ENCODE data around the gene ZNF710.

ZNF710 gene

DNA sequence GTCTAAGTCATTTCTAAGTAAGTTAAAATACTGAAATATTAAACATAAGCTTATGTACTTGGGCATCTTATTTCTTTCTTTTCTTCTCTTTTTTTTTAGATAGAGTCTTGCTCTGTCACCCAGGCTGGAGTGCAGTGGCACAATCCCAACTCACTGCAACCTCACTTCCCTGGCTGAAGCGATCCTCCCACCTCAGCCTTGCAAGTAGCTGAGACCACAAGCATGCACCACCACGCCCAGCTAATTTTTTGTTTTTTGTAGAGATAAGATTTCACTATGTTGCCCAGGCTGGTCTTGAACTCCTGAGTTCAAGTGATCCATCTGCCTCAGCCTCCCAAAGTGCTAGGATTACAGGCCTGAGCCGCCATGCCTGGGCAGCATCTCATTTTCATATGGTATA is 16.0 kb upstream of the ZNF710 start:
- H3K36me3 ChIP-seq (ENCODE audit: control insufficient read depth, insufficient read depth, low read length): no peaks in the 10 kb centered on the region
- H3K27me3 ChIP-seq (ENCODE audit: control insufficient read depth, insufficient read depth, low read length): no peaks in the 10 kb centered on the region
- no peak overlapping the region for H3K4me2 ChIP-seq (ENCODE audit: low read length)
- no peaks in the 10 kb centered on the region for H3K9me3 ChIP-seq (ENCODE audit: control insufficient read depth, low read length)
- H2AFZ ChIP-seq: no peak overlapping the region
- H3K79me2 ChIP-seq: no peaks in the 10 kb centered on the region
- H3K9ac ChIP-seq: no peak overlapping the region
- no peaks in the 10 kb centered on the region for H3K4me1 ChIP-seq
- TF ChIP-seq, protein P1, sequence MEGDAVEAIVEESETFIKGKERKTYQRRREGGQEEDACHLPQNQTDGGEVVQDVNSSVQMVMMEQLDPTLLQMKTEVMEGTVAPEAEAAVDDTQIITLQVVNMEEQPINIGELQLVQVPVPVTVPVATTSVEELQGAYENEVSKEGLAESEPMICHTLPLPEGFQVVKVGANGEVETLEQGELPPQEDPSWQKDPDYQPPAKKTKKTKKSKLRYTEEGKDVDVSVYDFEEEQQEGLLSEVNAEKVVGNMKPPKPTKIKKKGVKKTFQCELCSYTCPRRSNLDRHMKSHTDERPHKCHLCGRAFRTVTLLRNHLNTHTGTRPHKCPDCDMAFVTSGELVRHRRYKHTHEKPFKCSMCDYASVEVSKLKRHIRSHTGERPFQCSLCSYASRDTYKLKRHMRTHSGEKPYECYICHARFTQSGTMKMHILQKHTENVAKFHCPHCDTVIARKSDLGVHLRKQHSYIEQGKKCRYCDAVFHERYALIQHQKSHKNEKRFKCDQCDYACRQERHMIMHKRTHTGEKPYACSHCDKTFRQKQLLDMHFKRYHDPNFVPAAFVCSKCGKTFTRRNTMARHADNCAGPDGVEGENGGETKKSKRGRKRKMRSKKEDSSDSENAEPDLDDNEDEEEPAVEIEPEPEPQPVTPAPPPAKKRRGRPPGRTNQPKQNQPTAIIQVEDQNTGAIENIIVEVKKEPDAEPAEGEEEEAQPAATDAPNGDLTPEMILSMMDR (IDR thresholded peaks at IDR 0.05): no peak
- H3K27ac ChIP-seq: no peak overlapping the region
- no peak overlapping the region for H3K4me3 ChIP-seq (ENCODE audit: low read depth, low read length)

DNA sequence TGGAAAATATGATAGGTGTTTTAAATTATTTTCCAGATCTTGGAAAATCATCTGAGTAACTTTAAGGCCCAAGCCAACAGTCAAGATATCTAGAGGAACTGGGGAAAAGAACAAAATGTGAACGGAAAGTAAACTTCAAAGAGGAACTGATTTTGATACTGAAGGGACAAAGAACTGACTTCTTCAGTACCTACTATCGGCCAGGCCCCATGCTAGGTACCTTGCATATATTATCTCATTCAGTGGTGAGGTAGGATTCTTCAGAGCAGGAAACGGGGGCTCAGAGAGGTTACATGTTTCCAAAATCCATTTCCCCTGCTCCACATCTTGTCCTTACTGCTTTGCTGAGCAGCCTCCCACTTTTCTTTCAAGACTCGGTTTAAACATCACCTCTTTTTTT is 9.8 kb upstream of the ZNF710 start:
- TF ChIP-seq, protein P1 (IDR thresholded peaks at IDR 0.05): no peak
- Histone ChIP-seq H3K27ac (no peak overlapping the region), H2AFZ (no peak overlapping the region), H3K9ac (no peak overlapping the region), H3K27me3 (ENCODE audit: control insufficient read depth, insufficient read depth, low read length) (no peaks in the 10 kb centered on the region), H3K9me3 (ENCODE audit: control insufficient read depth, low read length) (no peaks in the 10 kb centered on the region), H3K79me2 (no peaks in the 10 kb centered on the region), H3K36me3 (ENCODE audit: control insufficient read depth, insufficient read depth, low read length) (no peaks in the 10 kb centered on the region), H3K4me3 (ENCODE audit: low read depth, low read length) (no peak overlapping the region), H3K4me1 (no peaks in the 10 kb centered on the region), H3K4me2 (ENCODE audit: low read length) (no peak overlapping the region)

DNA sequence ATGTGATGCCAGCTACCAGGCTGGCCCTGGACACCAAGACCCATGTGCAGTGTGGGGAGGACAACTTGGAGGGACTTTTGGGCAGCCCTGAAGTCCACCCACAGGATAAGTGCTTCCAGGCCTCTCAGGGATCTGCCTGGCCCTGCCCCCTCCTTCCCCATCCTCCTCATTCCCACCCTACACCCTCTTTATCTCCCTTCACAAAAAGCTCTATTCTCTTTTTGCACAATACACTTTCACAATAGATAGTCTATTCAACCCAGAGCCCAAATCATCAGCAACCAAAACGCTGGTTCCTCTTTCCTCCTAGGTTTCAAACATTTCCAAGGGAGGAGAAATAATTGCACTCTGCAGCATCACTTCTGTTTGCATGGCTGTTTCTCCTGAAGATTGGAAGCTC is 7.8 kb upstream of the ZNF710 start:
- no peaks in the 10 kb centered on the region for H3K4me1 ChIP-seq
- no peaks in the 10 kb centered on the region for H3K36me3 ChIP-seq (ENCODE audit: control insufficient read depth, insufficient read depth, low read length)
- TF ChIP-seq, protein P1 (IDR thresholded peaks at IDR 0.05): no peak
- H2AFZ ChIP-seq: no peak overlapping the region
- H3K79me2 ChIP-seq: no peaks in the 10 kb centered on the region
- H3K27ac ChIP-seq: no peak overlapping the region
- H3K9me3 ChIP-seq (ENCODE audit: control insufficient read depth, low read length): no peaks in the 10 kb centered on the region
- H3K4me2 ChIP-seq (ENCODE audit: low read length): no peak overlapping the region
- no peak overlapping the region for H3K9ac ChIP-seq
- no peaks in the 10 kb centered on the region for H3K27me3 ChIP-seq (ENCODE audit: control insufficient read depth, insufficient read depth, low read length)
- no peak overlapping the region for H3K4me3 ChIP-seq (ENCODE audit: low read depth, low read length)

DNA sequence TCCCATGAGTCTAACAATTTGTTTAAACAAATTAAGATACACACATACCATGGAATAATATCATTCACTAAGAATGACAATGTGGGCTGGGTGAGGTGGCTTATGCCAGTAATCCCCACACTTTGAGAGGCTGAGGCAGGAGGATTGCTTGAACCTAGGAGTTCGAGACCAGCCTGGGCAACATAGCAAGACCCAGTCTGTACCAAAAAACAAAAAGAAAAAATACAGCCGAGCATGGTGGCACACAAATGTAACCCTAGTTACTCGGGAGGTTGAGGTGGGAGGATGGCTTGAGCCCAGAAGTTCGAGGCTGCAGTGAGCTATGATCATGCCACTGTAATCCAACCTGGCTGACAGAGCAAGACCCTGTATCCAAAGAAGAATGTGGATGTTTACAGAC is 4.0 kb upstream of the ZNF710 start:
- Histone ChIP-seq H3K4me2 (ENCODE audit: low read length) (no peak overlapping the region), H3K79me2 (no peaks in the 10 kb centered on the region), H3K27me3 (ENCODE audit: control insufficient read depth, insufficient read depth, low read length) (no peaks in the 10 kb centered on the region), H3K4me3 (ENCODE audit: low read depth, low read length) (no peak overlapping the region), H3K4me1 (no peaks in the 10 kb centered on the region), H2AFZ (no peak overlapping the region), H3K36me3 (ENCODE audit: control insufficient read depth, insufficient read depth, low read length) (no peaks in the 10 kb centered on the region), H3K9ac (no peak overlapping the region), H3K27ac (no peak overlapping the region), H3K9me3 (ENCODE audit: control insufficient read depth, low read length) (no peaks in the 10 kb centered on the region)
- TF ChIP-seq, protein P1 (IDR thresholded peaks at IDR 0.05): no peak

DNA sequence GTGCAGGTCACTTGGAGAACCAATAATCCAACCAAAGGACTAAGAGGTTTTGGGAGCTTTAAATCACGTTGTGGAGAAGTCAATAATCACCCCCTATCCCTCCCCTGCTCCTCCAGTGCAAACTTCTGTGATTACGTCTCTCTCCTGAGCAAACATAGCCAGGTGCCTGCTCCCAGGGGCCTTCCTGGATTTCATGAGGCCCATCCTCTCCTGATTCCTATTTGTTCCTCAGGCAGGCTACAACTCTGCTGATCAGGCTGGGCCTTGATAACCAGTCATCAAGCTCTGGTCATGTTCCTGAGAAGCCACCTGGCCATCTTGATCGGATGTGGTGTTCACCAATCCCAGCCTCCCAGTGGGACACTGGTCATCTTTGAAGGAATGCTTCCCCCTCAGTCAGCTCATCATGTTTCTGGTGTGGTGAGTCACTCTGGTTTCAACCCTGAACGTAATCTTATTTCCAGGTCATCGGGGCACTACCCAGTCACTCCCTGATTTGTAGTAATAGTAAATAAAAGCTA is 2.9 kb upstream of the ZNF710 start:
- H3K79me2 ChIP-seq: no peaks in the 10 kb centered on the region
- no peak overlapping the region for H3K4me2 ChIP-seq (ENCODE audit: low read length)
- TF ChIP-seq, protein P1 (IDR thresholded peaks at IDR 0.05): no peak
- no peak overlapping the region for H3K4me3 ChIP-seq (ENCODE audit: low read depth, low read length)
- no peaks in the 10 kb centered on the region for H3K4me1 ChIP-seq
- no peaks in the 10 kb centered on the region for H3K27me3 ChIP-seq (ENCODE audit: control insufficient read depth, insufficient read depth, low read length)
- H3K9ac ChIP-seq: no peak overlapping the region
- H3K27ac ChIP-seq: no peak overlapping the region
- H2AFZ ChIP-seq: no peak overlapping the region
- H3K36me3 ChIP-seq (ENCODE audit: control insufficient read depth, insufficient read depth, low read length): no peaks in the 10 kb centered on the region
- H3K9me3 ChIP-seq (ENCODE audit: control insufficient read depth, low read length): no peaks in the 10 kb centered on the region
